Measurements from ENCODE around the gene PUM2. TPM values are rescaled to one million over a fixed set of nuclear protein-coding genes. Genes with fewer than 3 reads are reported as not detected.

PUM2 gene
- polyA plus RNA-seq, 1 of the 3 experiments (the other 2 are of a cell fraction) = 19.7 TPM

DNA sequence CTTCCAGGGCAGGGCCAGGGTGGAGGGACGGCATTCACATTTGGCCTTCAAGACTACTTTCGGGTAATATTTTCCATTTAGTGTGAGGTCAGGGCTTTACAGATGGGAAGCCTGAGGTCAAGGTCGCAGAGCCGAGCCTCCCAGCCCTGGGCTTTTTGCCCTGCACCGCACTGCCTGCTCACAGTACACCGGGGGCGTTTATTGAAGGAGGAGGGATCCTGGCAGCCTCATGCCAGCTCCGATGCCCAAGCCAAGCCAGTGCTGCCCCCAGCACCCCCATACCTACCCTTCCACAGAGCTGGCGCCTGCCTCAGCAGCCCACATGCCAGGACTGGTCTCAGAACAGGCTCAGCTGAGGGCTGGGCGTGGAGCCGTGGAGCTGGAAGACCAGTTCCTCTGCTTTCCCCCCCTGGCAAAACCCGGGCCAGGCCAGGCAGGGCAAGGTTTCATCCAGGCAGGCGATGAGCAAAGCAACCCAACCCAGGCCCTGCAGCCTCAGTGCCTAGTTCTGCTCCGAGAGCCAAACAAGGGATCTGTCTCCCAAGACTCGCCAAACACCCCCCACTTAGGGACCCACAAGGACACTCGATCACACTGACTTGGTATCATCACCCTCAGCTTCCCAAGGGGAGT is 137.7 kb downstream of the PUM2 start:
- H3K4me1 ChIP-seq (ENCODE audit: control insufficient read depth in 1 of 2, insufficient read depth in 2 of 2, low read depth in 1 of 2, low read length in 1 of 2) = peaks cover 0 to 38% of the 10 kb centered on the region in 2 experiments; a peak in 1 of 4 replicates
- no peak for TF ChIP-seq NFIC (IDR thresholded peaks at IDR 0.05; ENCODE audit: borderline replicate concordance)
- no peak for TF ChIP-seq CHD2 (IDR thresholded peaks at IDR 0.05; ENCODE audit: low read length, partially characterized antibody)
- no peak for TF ChIP-seq SIN3A (IDR thresholded peaks at IDR 0.05; ENCODE audit: borderline replicate concordance, low read depth, low read length)
- TF ChIP-seq, protein P1, sequence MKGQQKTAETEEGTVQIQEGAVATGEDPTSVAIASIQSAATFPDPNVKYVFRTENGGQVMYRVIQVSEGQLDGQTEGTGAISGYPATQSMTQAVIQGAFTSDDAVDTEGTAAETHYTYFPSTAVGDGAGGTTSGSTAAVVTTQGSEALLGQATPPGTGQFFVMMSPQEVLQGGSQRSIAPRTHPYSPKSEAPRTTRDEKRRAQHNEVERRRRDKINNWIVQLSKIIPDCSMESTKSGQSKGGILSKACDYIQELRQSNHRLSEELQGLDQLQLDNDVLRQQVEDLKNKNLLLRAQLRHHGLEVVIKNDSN (IDR thresholded peaks at IDR 0.05; ENCODE audit: borderline replicate concordance, low read depth) = no peak
- TF ChIP-seq, protein P2, sequence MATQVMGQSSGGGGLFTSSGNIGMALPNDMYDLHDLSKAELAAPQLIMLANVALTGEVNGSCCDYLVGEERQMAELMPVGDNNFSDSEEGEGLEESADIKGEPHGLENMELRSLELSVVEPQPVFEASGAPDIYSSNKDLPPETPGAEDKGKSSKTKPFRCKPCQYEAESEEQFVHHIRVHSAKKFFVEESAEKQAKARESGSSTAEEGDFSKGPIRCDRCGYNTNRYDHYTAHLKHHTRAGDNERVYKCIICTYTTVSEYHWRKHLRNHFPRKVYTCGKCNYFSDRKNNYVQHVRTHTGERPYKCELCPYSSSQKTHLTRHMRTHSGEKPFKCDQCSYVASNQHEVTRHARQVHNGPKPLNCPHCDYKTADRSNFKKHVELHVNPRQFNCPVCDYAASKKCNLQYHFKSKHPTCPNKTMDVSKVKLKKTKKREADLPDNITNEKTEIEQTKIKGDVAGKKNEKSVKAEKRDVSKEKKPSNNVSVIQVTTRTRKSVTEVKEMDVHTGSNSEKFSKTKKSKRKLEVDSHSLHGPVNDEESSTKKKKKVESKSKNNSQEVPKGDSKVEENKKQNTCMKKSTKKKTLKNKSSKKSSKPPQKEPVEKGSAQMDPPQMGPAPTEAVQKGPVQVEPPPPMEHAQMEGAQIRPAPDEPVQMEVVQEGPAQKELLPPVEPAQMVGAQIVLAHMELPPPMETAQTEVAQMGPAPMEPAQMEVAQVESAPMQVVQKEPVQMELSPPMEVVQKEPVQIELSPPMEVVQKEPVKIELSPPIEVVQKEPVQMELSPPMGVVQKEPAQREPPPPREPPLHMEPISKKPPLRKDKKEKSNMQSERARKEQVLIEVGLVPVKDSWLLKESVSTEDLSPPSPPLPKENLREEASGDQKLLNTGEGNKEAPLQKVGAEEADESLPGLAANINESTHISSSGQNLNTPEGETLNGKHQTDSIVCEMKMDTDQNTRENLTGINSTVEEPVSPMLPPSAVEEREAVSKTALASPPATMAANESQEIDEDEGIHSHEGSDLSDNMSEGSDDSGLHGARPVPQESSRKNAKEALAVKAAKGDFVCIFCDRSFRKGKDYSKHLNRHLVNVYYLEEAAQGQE (IDR thresholded peaks at IDR 0.05; ENCODE audit: low read depth, low read length) = no peak
- no peak for TF ChIP-seq RAD21 (IDR thresholded peaks at IDR 0.05; ENCODE audit: low read length)
- TF ChIP-seq, protein P3, sequence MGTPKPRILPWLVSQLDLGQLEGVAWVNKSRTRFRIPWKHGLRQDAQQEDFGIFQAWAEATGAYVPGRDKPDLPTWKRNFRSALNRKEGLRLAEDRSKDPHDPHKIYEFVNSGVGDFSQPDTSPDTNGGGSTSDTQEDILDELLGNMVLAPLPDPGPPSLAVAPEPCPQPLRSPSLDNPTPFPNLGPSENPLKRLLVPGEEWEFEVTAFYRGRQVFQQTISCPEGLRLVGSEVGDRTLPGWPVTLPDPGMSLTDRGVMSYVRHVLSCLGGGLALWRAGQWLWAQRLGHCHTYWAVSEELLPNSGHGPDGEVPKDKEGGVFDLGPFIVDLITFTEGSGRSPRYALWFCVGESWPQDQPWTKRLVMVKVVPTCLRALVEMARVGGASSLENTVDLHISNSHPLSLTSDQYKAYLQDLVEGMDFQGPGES (IDR thresholded peaks at IDR 0.05; ENCODE audit: low read depth, low read length) = no peak
- no peak for TF ChIP-seq RXRA (IDR thresholded peaks at IDR 0.05; ENCODE audit: borderline replicate concordance, low read depth)
- TF ChIP-seq YY1 (IDR thresholded peaks at IDR 0.05; ENCODE audit: low read depth) = no peak
- TF ChIP-seq MXI1 (IDR thresholded peaks at IDR 0.05; ENCODE audit: low read depth, low read length) = no peak
- TF ChIP-seq, protein P4, sequence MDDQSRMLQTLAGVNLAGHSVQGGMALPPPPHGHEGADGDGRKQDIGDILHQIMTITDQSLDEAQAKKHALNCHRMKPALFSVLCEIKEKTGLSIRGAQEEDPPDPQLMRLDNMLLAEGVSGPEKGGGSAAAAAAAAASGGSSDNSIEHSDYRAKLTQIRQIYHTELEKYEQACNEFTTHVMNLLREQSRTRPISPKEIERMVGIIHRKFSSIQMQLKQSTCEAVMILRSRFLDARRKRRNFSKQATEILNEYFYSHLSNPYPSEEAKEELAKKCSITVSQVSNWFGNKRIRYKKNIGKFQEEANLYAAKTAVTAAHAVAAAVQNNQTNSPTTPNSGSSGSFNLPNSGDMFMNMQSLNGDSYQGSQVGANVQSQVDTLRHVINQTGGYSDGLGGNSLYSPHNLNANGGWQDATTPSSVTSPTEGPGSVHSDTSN (IDR thresholded peaks at IDR 0.05) = no peak
- no peak for TF ChIP-seq RCOR1 (IDR thresholded peaks at IDR 0.05; ENCODE audit: low read length)
- TF ChIP-seq ELF1 (IDR thresholded peaks at IDR 0.05) = no peak
- no peak for TF ChIP-seq GATA2 (CRISPR knock-in tag; IDR thresholded peaks at IDR 0.05)
- WGBS (ENCODE audit: low lambda C conversion rate) = 95% methylated on average over 11 of the region's 16 CpGs
- H3K9me3 ChIP-seq = no peaks in the 10 kb centered on the region
- H3K79me2 ChIP-seq (ENCODE audit: insufficient read depth) = peaks cover 21% of the 10 kb centered on the region; the same call in 1 of the 2 replicates
- POLR2A ChIA-PET = no interaction called here
- no peaks in the 10 kb centered on the region for H3F3A ChIP-seq (replicated peaks; ENCODE audit: insufficient read depth)
- no peak overlapping the region for H3K4me3 ChIP-seq (ENCODE audit: low read depth in 2 of 2, low read length in 1 of 2)
- peaks cover 4% of the 10 kb centered on the region; the same call in 1 of the 2 replicates for H4K20me1 ChIP-seq (ENCODE audit: insufficient read depth)
- H3K9me2 ChIP-seq = no peaks in the 10 kb centered on the region
- no peak overlapping the region for H2AFZ ChIP-seq (ENCODE audit: low read depth)
- H3K27me3 ChIP-seq (ENCODE audit: insufficient read depth) = no peaks in the 10 kb centered on the region
- DNase-seq = peak; percentile 46
- no peak overlapping the region for H3K9ac ChIP-seq
- CTCF ChIA-PET = interaction anchor here (0.9 to 1.2 kb wide), 2 partner anchors 25 to 88 kb away, joined by 3 read pairs; no protein-coding TSS in a partner anchor
- no peak overlapping the region; a peak in 1 of 4 replicates for H3K27ac ChIP-seq (ENCODE audit: low read depth in 2 of 2, low read length in 1 of 2)
- no peaks in the 10 kb centered on the region for H3K36me3 ChIP-seq (replicated peaks in 1 of 2; ENCODE audit: control insufficient read depth in 1 of 2, insufficient read depth in 2 of 2, low read length in 1 of 2)
- no peak overlapping the region for H3K4me2 ChIP-seq

Measured in SK-N-SH (cell line).